GM12878 (cell line): Measurements from ENCODE around the gene UMPS.

Experiments
- CHD2 ChIP-seq: IDR thresholded peaks from 2 replicates; pipeline ENCODE4 v1.6.1; 2011; ENCODE audit warnings: low read depth, low read length, improper control_type of control experiment, borderline replicate concordance
- CTCF ChIP-seq, 3 experiments: IDR thresholded peaks in 2 of 3; conservative IDR thresholded peaks in 1 of 3; 2 replicates each; pipeline ENCODE4 v1.5.1; 2011; ENCODE audit warnings: low read depth in 3 of 3, low read length in 3 of 3, mild to moderate bottlenecking in 3 of 3, control low read depth in 2 of 3, moderate library complexity in 2 of 3, inconsistent platforms in 1 of 3, mixed read lengths in 1 of 3; ENCODE audit not compliant: control insufficient read depth in 2 of 3, insufficient read depth in 1 of 3; ENCODE audit errors: extremely low read depth in 1 of 3
- DPF2 ChIP-seq: fragments of 450-650 bp; IDR thresholded peaks from 2 replicates; pipeline ENCODE4 v1.6.1; 2017; ENCODE audit warnings: mild to moderate bottlenecking
- EGR1 ChIP-seq, 2 experiments: IDR thresholded peaks; 1 replicate in 1 of 2; 2 replicates in 1 of 2; pipeline ENCODE4 v1.6.1; 2011 to 2012; ENCODE audit warnings: low read depth in 2 of 2, low read length in 2 of 2, borderline replicate concordance in 1 of 2, mild to moderate bottlenecking in 1 of 2, moderate library complexity in 1 of 2
- EP300 ChIP-seq, 2 experiments: fragments of 150-350 bp in 1 of 2; IDR thresholded peaks; 2 replicates each; pipeline ENCODE4 v1.6.1; 2011 to 2012; ENCODE audit warnings: low read depth in 2 of 2, low read length in 2 of 2, borderline replicate concordance in 1 of 2, improper control_type of control experiment in 1 of 2, inconsistent platforms in 1 of 2; ENCODE audit not compliant: control insufficient read depth in 1 of 2
- JUND ChIP-seq: IDR thresholded peaks from 2 replicates; pipeline ENCODE4 v1.6.1; 2012; ENCODE audit warnings: low read depth, mild to moderate bottlenecking, low read length, improper control_type of control experiment, moderate library complexity
- POLR2A ChIP-seq: IDR thresholded peaks from 2 replicates; pipeline ENCODE4 v1.6.1; 2011; ENCODE audit warnings: low read depth, mild to moderate bottlenecking, low read length
- POLR2AphosphoS5 ChIP-seq: IDR thresholded peaks from 2 replicates; pipeline ENCODE4 v1.6.1; 2011; ENCODE audit warnings: mild to moderate bottlenecking, low read length, inconsistent platforms
- REST ChIP-seq: IDR thresholded peaks from 2 replicates; pipeline ENCODE4 v1.6.1; 2012; ENCODE audit warnings: mild to moderate bottlenecking, low read depth, low read length
- SP1 ChIP-seq: IDR thresholded peaks from one replicate; pipeline ENCODE4 v1.6.1; 2011; ENCODE audit warnings: low read depth, low read length
- STAT3 ChIP-seq: IDR thresholded peaks from 2 replicates; pipeline ENCODE4 v1.6.1; 2011; ENCODE audit warnings: low read depth, low read length, improper control_type of control experiment
- TARDBP ChIP-seq: IDR thresholded peaks from 2 replicates; pipeline ENCODE4 v1.6.1; 2016; ENCODE audit warnings: borderline replicate concordance
- TBL1XR1 ChIP-seq: IDR thresholded peaks from 2 replicates; pipeline ENCODE4 v1.6.1; 2012; ENCODE audit warnings: low read depth, low read length, improper control_type of control experiment
- ZNF274 ChIP-seq: IDR thresholded peaks from one replicate; pipeline ENCODE4 v1.8.0; 2011; ENCODE audit not compliant: insufficient read length, insufficient read depth

- TF ChIP-seq POLR2AphosphoS5 (no peak), TARDBP (no peak), DPF2 (no peak), CTCF (IDR thresholded peaks at IDR 0.05 in 2 of 3, conservative IDR thresholded peaks at IDR 0.05 in 1 of 3; ENCODE audit: control insufficient read depth in 2 of 3, extremely low read depth in 1 of 3, insufficient read depth in 1 of 3, low read depth in 3 of 3, low read length in 3 of 3) (peak; percentile 63 to 71 (median 65)), EGR1 (IDR thresholded peaks at IDR 0.05; ENCODE audit: borderline replicate concordance in 1 of 2, low read depth in 2 of 2, low read length in 2 of 2) (no peak), STAT3 (no peak), REST (no peak), POLR2A (no peak), ZNF274 (no peak), EP300 (IDR thresholded peaks at IDR 0.05; ENCODE audit: borderline replicate concordance in 1 of 2, control insufficient read depth in 1 of 2, low read depth in 2 of 2, low read length in 2 of 2) (no peak), SP1 (no peak), JUND (no peak), CHD2 (no peak), TBL1XR1 (no peak)
These were observed 38.6 kb downstream of the UMPS start for GRCh38 chr3:124768812-124769211.
